ENCODE results near the gene TMEM19. TPM values are rescaled to one million over a fixed set of nuclear protein-coding genes. Genes with fewer than 3 reads are reported as not detected.

TMEM19 gene
- total RNA-seq, 1 experiment from 2014 or later, result 17.3 TPM

GRCh38 chr12:71727958-71728357 is 42.1 kb downstream of the TMEM19 start:
- Histone ChIP-seq H2BK120ac (ENCODE audit: low read depth, low read length, poor library complexity, severe bottlenecking) (no peak overlapping the region), H3K4me2 (ENCODE audit: insufficient read depth, insufficient read length, low read length) (no peak overlapping the region), H3K23me2 (ENCODE audit: insufficient read length, low read depth, low read length, poor library complexity, severe bottlenecking) (no peaks in the 10 kb centered on the region), H2BK20ac (ENCODE audit: low read depth, low read length, poor library complexity, severe bottlenecking) (no peak overlapping the region), H3K4me1 (ENCODE audit: insufficient read depth, low read length) (no peaks in the 10 kb centered on the region), H2BK5ac (ENCODE audit: insufficient read length, low read length) (no peak overlapping the region), H4K20me1 (ENCODE audit: control insufficient read depth, insufficient read depth, insufficient read length) (no peaks in the 10 kb centered on the region), H4K8ac (replicated peaks; ENCODE audit: insufficient read length, low read depth, low read length) (no peak overlapping the region), H3T11ph (ENCODE audit: low read length) (no peak overlapping the region), H2BK15ac (ENCODE audit: low read depth, low read length) (no peak overlapping the region), H3K56ac (ENCODE audit: insufficient read length, low read depth, low read length) (no peak overlapping the region), H4K5ac (ENCODE audit: insufficient read length, low read depth, low read length) (no peak overlapping the region), H3K27me3 (ENCODE audit: insufficient read depth, low read length) (no peaks in the 10 kb centered on the region), H3K14ac (ENCODE audit: insufficient read depth, low read length) (no peak overlapping the region), H3K79me2 (ENCODE audit: insufficient read depth, low read length) (no peaks in the 10 kb centered on the region), H3K27ac (ENCODE audit: insufficient read length, low read depth, low read length) (no peak overlapping the region), H3K9ac (ENCODE audit: extremely low read depth, insufficient read length, low read length) (no peak overlapping the region), H3K18ac (ENCODE audit: insufficient read length, low read depth, low read length) (no peak overlapping the region), H2AK5ac (ENCODE audit: insufficient read length, low read length) (no peak overlapping the region), H2AFZ (ENCODE audit: low read length) (no peak overlapping the region), H3K9me3 (ENCODE audit: control insufficient read depth, low read depth, low read length) (no peaks in the 10 kb centered on the region), H3K79me1 (ENCODE audit: insufficient read depth, low read depth, low read length, poor library complexity, severe bottlenecking) (no peaks in the 10 kb centered on the region), H3K23ac (ENCODE audit: insufficient read length, low read depth, low read length) (no peak overlapping the region), H2BK12ac (ENCODE audit: insufficient read length, low read depth, low read length) (no peak overlapping the region), H3K4ac (ENCODE audit: low read depth, low read length) (no peak overlapping the region), H4K91ac (ENCODE audit: insufficient read length, low read depth, low read length) (no peak overlapping the region)
- no CpG with 5 or more reads among the region's 5 CpGs for WGBS (ENCODE audit: extremely low coverage, insufficient read length, low lambda C conversion rate)
- TF ChIP-seq CTCF (conservative IDR thresholded peaks at IDR 0.05), result no peak
- H3K27me3 Mint-ChIP-seq (ENCODE audit: low read depth), result no peaks in the 10 kb centered on the region
- DNase-seq, result no peak
- no peak overlapping the region for H3K4me3 Mint-ChIP-seq
- H3K36me3 Mint-ChIP-seq (ENCODE audit: insufficient read depth in 1 of 3, low read depth in 3 of 3), result no peaks in the 10 kb centered on the region
- peaks cover 4 to 5% of the 10 kb centered on the region in 2 experiments; a peak in 3 of 4 replicates for H3K4me1 Mint-ChIP-seq
- H3K27ac Mint-ChIP-seq, result peak overlapping the region in 1 of 3 experiments; percentile 91; a peak in 2 of 7 replicates
- no peaks in the 10 kb centered on the region for H3K9me3 Mint-ChIP-seq
